DMS114 treated with DMSO at 0.1 percent for 48 hours (cell line): ENCODE data around the gene BLOC1S5.
"Not testable (repeated sequence)": the region's sequence is repeated elsewhere in the genome, so short reads cannot be mapped to it uniquely, and the experiment has no call there.

Experiments
- DNase-seq: peaks from one replicate; lab custom pipeline; 2025; ENCODE audit not compliant: unreplicated experiment; lab: John Stamatoyannopoulos, UW

Gene BLOC1S5

DNA sequence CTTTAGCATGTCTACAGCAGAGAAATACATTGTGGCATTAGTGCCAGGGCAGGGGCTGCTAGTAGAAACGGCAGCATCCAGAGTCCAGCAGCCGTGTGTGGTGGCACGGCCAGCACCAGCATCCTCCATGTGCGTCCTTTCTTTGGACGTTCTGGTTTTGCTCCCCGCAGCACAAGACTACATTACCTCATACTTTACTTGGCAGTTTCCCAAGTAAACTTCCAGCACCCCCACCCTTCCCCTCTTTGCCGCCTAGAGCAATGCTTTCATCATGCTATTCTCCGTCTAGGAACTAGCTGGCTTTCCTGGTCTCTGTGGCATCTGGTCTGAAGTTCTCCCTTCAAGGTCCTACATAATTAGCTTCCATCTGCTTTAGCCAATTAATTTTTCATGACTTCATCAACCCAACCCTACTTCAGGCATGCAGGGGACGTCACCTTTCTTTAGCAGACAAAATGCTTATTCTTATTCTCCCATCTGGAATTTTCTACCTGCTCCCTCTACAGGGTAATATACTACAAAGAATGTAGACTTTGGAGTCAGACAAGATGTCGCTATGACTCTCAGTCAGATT, 67.6 kb downstream of the BLOC1S5 start:
- no peak for DNase-seq

DNA sequence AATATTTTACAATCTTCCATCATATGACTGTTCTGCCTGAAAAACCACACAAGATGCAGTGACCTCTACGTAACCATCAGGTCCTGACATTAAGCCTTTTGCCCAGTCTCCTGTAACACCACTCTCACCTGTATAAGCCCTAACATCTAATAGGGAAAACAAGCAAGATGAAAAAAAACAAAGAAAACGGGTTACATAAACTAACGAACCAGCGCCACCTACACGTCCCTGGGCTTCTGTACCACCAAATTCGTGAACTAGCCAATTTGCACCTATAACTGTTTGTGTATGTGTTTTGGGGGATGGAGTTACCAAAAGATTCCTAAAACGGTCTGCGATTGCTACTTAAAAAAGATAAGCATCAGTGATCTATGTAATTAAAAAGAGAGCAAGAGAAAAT, 70.2 kb downstream of the BLOC1S5 start:
- DNase-seq: no peak

DNA sequence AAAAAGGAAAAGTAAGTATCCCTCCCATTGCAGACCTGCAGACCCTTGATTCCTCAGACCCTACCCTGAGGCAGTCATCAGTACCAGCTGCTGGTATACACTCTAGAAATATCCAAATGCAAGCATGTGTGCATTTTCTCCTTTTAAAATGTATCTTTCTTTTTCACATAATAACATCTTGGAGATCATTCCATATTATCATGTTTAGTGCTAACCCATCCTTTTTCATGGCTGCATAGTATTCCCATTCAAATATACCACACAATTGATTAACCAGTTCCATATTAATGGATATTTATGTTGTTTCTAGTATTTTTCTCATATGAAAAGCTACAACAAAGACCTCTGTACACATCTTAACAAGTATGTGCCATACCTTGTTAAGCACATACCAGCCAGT, 70.8 kb downstream of the BLOC1S5 start:
- DNase-seq: no peak

DNA sequence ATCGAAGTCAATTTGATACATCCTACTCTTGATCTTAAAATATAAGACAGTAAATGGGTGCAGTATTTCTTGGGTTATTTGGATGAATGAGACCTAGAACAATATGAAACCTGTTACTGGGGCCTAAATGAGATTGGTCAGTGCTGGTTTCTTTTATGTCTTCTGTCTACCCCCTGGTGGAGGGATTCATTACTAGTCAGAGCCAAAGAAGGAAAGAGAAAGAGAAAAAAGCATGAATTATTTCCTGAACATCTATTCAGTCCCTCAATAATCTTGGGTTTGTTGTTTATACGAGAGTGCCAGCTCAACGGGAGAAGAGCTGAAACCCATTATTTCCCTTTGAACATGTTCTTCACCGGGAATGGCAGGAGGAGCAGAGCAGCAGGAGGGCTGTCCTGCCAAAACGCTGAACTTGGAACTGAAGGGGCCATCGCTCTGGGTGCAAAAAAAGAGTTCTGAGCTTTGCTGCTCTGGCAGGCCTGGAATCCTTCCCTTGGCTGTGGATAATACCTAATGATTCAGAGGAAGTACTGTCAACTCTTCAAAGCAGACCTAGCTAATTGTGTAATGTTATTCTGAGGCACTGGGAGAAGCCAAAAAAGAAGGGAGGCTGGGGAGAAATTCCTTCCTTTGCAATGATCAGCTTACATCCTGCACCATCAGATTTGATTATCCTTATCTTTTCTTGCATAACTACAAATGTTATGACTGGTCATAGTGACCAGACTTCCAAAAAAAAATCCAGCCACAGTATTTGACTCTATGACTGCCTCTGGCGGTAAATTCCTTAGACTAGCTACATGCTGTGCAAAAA, 72.0 kb downstream of the BLOC1S5 start:
- DNase-seq: peak; percentile 55

DNA sequence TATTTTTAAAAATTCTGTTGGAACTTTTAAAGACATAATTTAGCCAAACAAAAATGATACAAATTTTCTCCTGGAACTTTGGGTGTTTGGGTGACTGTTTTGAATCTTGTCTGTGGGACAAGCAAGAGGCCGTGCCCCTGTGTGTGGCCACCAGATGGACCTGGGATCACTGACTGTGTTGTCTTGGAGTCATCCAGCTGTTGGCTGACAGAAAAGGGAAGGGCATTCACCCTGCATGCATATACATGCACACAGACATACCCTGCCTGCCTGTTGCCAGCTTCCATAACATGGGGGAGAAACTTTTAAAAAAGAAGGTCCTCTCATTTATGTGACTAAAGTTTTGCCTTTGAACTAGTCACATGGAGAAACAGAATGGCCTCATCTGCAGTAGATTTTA, 72.7 kb downstream of the BLOC1S5 start:
- no peak for DNase-seq

DNA sequence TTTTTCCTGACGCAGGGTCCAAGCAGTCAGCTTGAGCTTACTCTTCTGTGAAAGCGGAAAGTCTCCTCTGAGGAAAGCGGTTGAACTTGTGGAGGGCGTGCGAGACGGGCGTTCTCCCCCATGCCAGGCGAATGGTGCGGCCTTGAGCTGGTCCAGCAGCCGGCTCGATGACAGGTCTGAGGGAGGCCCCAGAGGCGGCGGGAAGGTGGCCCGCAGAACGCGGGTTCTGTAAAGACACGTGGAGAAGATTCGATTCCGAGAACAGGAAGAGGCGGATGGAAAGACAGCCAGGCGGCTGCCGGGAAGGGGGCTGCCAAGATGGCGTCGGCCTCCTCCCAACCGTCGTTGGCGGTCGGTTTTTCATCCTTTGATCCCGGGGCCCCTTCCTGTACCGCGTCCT, 78.0 kb downstream of the BLOC1S5 start:
- no peak for DNase-seq

DNA sequence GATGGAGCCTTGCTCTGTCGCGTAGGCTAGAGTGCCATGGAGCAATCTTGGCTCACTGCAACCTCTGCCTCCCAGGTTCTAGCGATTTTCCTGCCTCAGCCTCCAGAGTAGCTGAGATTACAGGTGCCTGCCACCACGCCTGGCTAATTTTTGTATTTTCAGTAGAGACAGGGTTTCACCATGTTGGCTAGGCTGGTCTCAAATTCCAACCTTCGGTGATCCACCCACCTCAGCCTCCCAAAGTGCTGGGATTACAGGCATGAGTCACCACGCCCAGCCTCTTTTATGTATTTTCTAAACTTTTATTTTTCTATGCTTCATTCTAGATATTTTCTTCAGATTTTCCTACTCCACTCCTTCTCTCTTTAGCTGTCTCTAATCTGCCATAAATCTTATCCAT, 80.2 kb downstream of the BLOC1S5 start:
- not testable (repeated sequence) for DNase-seq

DNA sequence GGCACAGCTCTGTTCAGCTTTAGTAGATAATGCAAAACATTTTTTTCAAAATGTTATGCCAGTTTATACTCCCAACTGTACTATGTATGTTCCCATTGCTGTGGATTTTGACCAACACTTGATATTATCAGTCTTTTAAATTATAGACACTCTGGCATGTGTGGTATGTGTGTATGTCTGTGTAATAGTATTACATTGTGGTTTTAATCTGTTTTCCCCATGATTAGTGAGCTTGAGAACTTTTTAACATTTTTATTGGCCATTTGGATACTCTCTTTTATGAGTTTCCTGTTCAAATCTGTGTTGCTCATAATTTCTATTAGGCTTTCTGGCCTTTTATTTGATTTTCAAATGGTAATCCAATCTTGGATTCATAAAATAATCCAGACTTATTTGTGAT, 84.4 kb downstream of the BLOC1S5 start:
- DNase-seq: no peak

DNA sequence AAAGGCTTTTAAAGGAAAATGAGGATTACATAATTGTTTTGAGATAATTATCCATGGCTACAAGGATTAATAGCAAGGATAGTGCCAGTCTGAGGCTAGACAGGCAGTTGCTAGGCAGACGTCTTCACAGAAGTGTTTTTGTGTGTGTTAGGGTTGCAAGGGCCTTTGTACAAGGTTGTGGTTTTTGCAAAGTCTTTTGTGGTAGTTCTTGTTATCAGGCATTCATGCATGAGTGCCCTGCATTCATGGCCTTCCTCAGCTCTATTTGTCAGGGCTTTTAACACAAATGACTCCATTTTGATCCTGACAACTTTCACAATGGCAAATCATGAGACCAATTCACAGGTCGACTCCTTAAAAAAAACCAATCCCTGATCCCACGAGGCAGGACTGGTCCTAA, 85.5 kb downstream of the BLOC1S5 start:
- DNase-seq: no peak

DNA sequence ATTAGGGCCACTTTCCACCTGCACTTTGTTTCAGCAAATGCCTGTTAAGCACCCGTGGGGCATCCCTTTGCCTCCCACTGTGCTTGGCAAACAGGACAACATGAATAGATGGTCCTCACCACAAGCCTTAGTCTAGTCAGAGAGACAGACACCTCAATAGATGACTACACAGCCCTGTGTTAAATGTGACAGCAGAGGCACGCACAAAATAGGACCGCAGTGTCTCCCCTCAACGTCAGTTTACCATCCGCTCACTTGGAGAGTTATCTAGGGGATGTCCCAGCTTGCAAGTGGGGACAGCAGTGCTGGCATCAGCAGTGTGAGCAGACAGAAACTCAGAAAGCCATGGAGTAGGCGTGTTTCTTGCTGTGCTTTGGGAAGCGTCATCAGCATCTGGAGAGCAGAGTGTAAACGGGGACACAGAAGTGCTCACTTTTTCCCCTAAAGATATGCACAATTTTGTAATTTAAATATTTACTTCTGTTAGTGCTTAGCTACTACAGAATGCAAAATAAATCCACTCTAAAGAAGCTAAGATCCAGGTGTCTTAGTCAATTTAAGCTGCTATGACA, 87.6 kb downstream of the BLOC1S5 start:
- DNase-seq: no peak

DNA sequence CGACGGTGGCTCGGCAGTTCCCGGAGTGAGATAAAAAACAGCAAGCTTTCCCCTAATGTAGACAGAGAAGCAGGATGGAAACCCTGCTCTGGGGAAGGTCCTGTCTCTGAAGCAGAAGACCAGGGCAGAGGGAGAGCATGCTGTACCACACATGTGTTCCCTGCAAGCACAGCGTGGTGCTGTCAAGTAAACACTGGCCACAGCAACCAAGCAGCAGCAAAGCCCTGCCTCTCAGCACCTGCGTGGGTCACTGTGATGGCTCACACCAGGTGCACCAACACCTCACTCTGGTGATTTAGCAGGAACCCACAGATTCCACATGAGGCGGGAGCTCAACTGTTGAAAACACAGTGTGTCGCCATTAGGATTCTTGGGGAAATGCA, 88.4 kb downstream of the BLOC1S5 start:
- no peak for DNase-seq

DNA sequence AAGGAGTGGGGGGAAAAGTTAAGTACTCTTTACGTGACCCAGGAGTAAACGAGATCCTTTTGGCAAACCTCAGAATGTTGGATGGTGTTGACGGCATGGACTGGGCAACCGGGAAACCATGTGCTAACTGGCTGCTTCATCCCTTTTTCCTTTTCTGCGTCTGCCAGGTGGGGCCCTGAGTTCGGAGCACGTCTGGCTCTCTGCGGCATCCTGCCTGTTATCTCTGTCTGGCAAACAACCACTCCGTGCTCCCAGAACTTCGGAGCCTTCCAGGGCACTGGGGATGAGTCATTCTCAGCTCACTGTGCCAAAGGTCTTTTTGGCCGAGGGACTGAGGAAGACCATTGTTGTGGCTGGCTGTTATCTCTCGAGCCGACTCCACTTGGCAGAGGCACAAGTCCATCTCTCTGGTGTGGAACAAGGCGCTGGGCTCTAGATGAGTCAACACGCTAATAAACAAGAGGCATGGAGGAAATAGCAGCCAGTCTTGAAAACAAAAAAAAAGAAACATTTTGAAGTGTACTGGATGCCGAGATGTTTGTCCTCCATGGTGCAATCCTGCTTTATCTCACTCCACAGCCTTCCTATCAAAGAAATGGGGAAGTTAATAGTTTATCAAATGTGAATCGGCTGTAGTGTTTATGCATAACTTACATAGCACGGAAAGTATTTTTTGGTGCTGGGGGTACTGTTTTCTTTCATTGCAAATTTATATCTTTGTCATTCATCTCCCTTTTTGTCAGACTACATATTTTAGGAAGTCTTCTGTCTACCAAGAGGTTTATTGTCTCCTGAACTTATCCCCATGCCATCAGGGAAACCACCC, 89.0 kb downstream of the BLOC1S5 start:
- DNase-seq: no peak

DNA sequence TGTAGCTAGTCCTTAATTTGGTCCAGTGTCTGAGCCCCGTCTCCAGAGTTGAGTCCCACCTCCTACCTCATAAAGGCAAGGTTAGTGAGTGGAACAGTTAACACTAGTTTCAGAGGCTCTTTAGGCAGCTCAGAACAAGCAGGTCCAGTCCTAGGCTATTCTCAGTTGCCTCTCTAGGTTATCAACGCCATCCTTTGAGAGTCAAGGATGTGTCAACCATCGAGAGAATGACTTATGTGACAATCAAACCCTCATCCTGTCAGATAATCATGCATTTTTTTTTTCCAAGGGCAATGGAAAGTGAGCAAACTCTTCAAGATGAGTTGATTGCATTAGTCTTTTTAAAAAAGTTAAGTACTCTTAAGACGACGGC, 89.6 kb downstream of the BLOC1S5 start:
- DNase-seq: no peak

DNA sequence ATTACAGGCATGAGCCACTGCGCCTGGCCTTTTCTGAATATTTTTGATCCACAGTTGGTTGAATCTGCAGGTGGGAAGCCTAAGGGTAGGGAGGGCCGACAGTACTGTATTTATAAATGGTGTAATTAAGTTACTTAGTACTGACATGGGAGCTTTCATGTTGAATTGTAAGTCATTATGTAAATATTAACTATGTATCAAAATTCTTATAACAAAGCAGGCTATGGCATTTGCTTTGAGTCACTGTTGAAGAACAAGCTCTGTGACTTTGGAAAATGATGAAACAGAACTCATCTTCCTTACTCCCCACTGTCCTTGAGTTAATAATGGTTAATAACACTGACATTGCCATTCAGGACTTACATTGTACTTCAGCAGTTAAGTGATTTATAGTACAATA, 90.6 kb downstream of the BLOC1S5 start:
- DNase-seq: no peak

DNA sequence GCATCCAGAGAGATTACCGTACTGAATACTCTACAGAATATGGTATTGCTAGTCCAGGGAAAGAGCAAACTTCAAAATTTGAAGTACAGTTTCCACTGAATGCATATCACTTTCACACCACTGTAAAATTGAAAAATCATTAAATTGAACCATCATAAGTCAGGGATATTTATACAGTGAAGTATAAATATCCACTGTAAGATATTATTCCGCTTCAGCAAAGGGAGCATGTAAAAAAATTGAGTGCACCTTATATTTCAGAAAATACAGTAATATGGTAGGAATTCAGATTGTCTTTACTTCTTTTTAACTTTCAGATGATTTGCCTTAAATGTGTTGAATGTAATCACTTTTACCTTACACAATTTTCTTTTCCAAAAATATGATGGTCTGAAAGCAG, 92.7 kb downstream of the BLOC1S5 start:
- DNase-seq: no peak

DNA sequence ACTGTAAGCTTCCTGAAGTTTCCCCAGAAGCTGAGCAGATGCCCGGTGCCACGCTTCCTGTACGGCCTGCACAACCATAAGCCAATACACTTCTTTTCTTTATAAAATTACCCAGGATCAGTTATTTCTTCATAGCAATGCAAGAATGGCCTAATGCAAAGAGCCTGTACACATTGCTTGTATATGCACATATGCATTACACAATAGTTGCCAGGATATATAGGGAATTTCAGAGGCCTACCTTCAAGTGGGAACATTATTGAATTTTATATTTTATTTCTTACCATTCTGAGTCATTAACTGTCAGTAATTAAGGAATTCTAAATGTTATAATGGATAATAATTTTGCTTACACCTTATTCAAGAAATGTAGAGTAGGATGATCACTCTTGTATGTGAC, 93.6 kb downstream of the BLOC1S5 start:
- no peak for DNase-seq
